Activated naive CD8-positive, alpha-beta T cell treated with anti-CD3 and anti-CD28 coated beads, Interleukin-2, amount 50 U/mL, for 24 hours (primary cell): Measurements from ENCODE around the gene KANK2.
"Not testable (repeated sequence)": the region's sequence is repeated elsewhere in the genome, so short reads cannot be mapped to it uniquely, and the experiment has no call there.

Experiments used
- ATAC-seq: fragments of 150-1000 bp; cut with Tn5 transposase; one replicate; pipeline ENCODE4 v1.10.0; 2021
- DNase-seq: peaks from one replicate; pipeline ENCODE4 v3.0.0; 2021
- H3K27ac Mint-ChIP-seq: one replicate; pipeline ENCODE4 v1.8.0; 2021; ENCODE audit warnings: mild to moderate bottlenecking, mixed read lengths
- H3K27me3 Mint-ChIP-seq: one replicate; pipeline ENCODE4 v1.8.0; 2021; ENCODE audit warnings: mixed read lengths
- H3K36me3 Mint-ChIP-seq: one replicate; pipeline ENCODE4 v1.8.0; 2021; ENCODE audit warnings: low read depth, mixed read lengths
- H3K4me1 Mint-ChIP-seq: one replicate; pipeline ENCODE4 v1.8.0; 2021; ENCODE audit warnings: mixed read lengths
- H3K4me3 Mint-ChIP-seq: one replicate; pipeline ENCODE4 v1.8.0; 2021; ENCODE audit warnings: mild to moderate bottlenecking, moderate library complexity, mixed read lengths
- H3K9me3 Mint-ChIP-seq: one replicate; pipeline ENCODE4 v1.8.0; 2021; ENCODE audit warnings: mixed read lengths

The KANK2 gene

GRCh38 chr19:11196406-11197287 is 698 bp downstream of the KANK2 start:
- Mint-ChIP-seq H3K27ac (no peak overlapping the region), H3K4me3 (peak overlapping the region; percentile 51), H3K36me3 (no peaks in the 10 kb centered on the region), H3K9me3 (no peaks in the 10 kb centered on the region), H3K4me1 (peaks cover 7% of the 10 kb centered on the region), H3K27me3 (peaks cover 16% of the 10 kb centered on the region)
- DNase-seq, result no peak
- no peak for ATAC-seq

GRCh38 chr19:11195681-11196080 is 1.7 kb downstream of the KANK2 start:
- Mint-ChIP-seq H3K4me1 (peaks cover 7% of the 10 kb centered on the region), H3K36me3 (no peaks in the 10 kb centered on the region), H3K4me3 (no peak overlapping the region), H3K27me3 (peaks cover 16% of the 10 kb centered on the region), H3K9me3 (no peaks in the 10 kb centered on the region), H3K27ac (no peak overlapping the region)
- DNase-seq (no peak), ATAC-seq (no peak)

GRCh38 chr19:11194656-11195558 is 2.4 kb downstream of the KANK2 start:
- H3K4me1 Mint-ChIP-seq, result peaks cover 7% of the 10 kb centered on the region
- ATAC-seq, result no peak
- DNase-seq, result no peak
- H3K9me3 Mint-ChIP-seq, result no peaks in the 10 kb centered on the region
- H3K27ac Mint-ChIP-seq, result no peak overlapping the region
- no peak overlapping the region for H3K4me3 Mint-ChIP-seq
- no peaks in the 10 kb centered on the region for H3K36me3 Mint-ChIP-seq
- peaks cover 16% of the 10 kb centered on the region for H3K27me3 Mint-ChIP-seq

GRCh38 chr19:11194173-11194572 is 3.2 kb downstream of the KANK2 start:
- Mint-ChIP-seq H3K27ac (no peak overlapping the region), H3K9me3 (no peaks in the 10 kb centered on the region), H3K4me3 (no peak overlapping the region), H3K27me3 (peaks cover 14% of the 10 kb centered on the region), H3K4me1 (peaks cover 7% of the 10 kb centered on the region), H3K36me3 (no peaks in the 10 kb centered on the region)
- no peak for ATAC-seq
- no peak for DNase-seq

- Mint-ChIP-seq H3K27me3 (peaks cover 14% of the 10 kb centered on the region), H3K36me3 (no peaks in the 10 kb centered on the region), H3K9me3 (no peaks in the 10 kb centered on the region), H3K27ac (no peak overlapping the region), H3K4me3 (no peak overlapping the region), H3K4me1 (peaks cover 7% of the 10 kb centered on the region)
- no peak for ATAC-seq
- DNase-seq, result no peak
These were observed 4.1 kb downstream of the KANK2 start for GRCh38 chr19:11192957-11193939.

- H3K9me3 Mint-ChIP-seq, result no peaks in the 10 kb centered on the region
- H3K27ac Mint-ChIP-seq, result no peak overlapping the region
- H3K36me3 Mint-ChIP-seq, result no peaks in the 10 kb centered on the region
- H3K4me3 Mint-ChIP-seq, result no peak overlapping the region
- DNase-seq, result no peak
- peaks cover 4% of the 10 kb centered on the region for H3K4me1 Mint-ChIP-seq
- no peak for ATAC-seq
- H3K27me3 Mint-ChIP-seq, result peaks cover 14% of the 10 kb centered on the region
These were observed 5.4 kb downstream of the KANK2 start for GRCh38 chr19:11191934-11192333.

- Mint-ChIP-seq H3K4me1 (peaks cover 3% of the 10 kb centered on the region), H3K9me3 (no peaks in the 10 kb centered on the region), H3K27me3 (peaks cover 11% of the 10 kb centered on the region), H3K27ac (no peak overlapping the region), H3K4me3 (no peak overlapping the region), H3K36me3 (no peaks in the 10 kb centered on the region)
- DNase-seq, result peak; percentile 14
- peak; percentile 46 for ATAC-seq
These were observed 6.0 kb downstream of the KANK2 start for GRCh38 chr19:11191273-11191755.

GRCh38 chr19:11190501-11190900 is 6.8 kb downstream of the KANK2 start:
- Mint-ChIP-seq H3K36me3 (no peaks in the 10 kb centered on the region), H3K27ac (no peak overlapping the region), H3K4me3 (no peak overlapping the region), H3K9me3 (no peaks in the 10 kb centered on the region), H3K27me3 (peaks cover 3% of the 10 kb centered on the region), H3K4me1 (peaks cover under 1% of the 10 kb centered on the region)
- DNase-seq (no peak), ATAC-seq (no peak)

- Mint-ChIP-seq H3K36me3 (no peaks in the 10 kb centered on the region), H3K27me3 (no peaks in the 10 kb centered on the region), H3K27ac (no peak overlapping the region), H3K9me3 (no peaks in the 10 kb centered on the region), H3K4me1 (no peaks in the 10 kb centered on the region), H3K4me3 (no peak overlapping the region)
- no peak for DNase-seq
- ATAC-seq, result no peak
These were observed 9.9 kb downstream of the KANK2 start for GRCh38 chr19:11187441-11187840.

GRCh38 chr19:11182994-11183393 is 14.4 kb downstream of the KANK2 start:
- Mint-ChIP-seq H3K27me3 (no peaks in the 10 kb centered on the region), H3K4me1 (peaks cover 9% of the 10 kb centered on the region), H3K27ac (no peak overlapping the region), H3K4me3 (no peak overlapping the region), H3K36me3 (no peaks in the 10 kb centered on the region), H3K9me3 (no peaks in the 10 kb centered on the region)
- DNase-seq (no peak), ATAC-seq (no peak)

- Mint-ChIP-seq H3K9me3 (no peaks in the 10 kb centered on the region), H3K4me3 (no peak overlapping the region), H3K27me3 (no peaks in the 10 kb centered on the region), H3K36me3 (no peaks in the 10 kb centered on the region), H3K27ac (no peak overlapping the region), H3K4me1 (peaks cover 9% of the 10 kb centered on the region)
- ATAC-seq (no peak), DNase-seq (no peak)
These were observed 15.9 kb downstream of the KANK2 start for GRCh38 chr19:11181488-11181887.

- H3K36me3 Mint-ChIP-seq, H3K4me1 Mint-ChIP-seq, DNase-seq, H3K27ac Mint-ChIP-seq, H3K27me3 Mint-ChIP-seq, H3K4me3 Mint-ChIP-seq, ATAC-seq, H3K9me3 Mint-ChIP-seq: not testable (repeated sequence)
These were observed 16.4 kb downstream of the KANK2 start for GRCh38 chr19:11180975-11181374.

- Mint-ChIP-seq H3K27me3 (no peaks in the 10 kb centered on the region), H3K4me3 (no peak overlapping the region), H3K27ac (no peak overlapping the region)
These were observed 17.0 kb downstream of the KANK2 start for GRCh38 chr19:11180346-11180745.

More at GRCh38 chr19:11180346-11180745, 17.0 kb downstream of the KANK2 start:
- no peaks in the 10 kb centered on the region for H3K9me3 Mint-ChIP-seq
- ATAC-seq (no peak), DNase-seq (no peak)
- no peaks in the 10 kb centered on the region for H3K36me3 Mint-ChIP-seq
- H3K4me1 Mint-ChIP-seq, result peaks cover 9% of the 10 kb centered on the region
